T-helper 1 cell treated with Interleukin-12 subunit alpha and Interleukin-12 subunit beta and Interleukin-4 antibody, amounts not matched to agents 30 ng/mL and 1 ng/mL, for 36 hours (primary cell): ENCODE measurements around the gene ACTMAP. TPM values are rescaled to one million over a fixed set of nuclear protein-coding genes. Genes with fewer than 3 reads are reported as not detected.
"Not testable (repeated sequence)": the region's sequence is repeated elsewhere in the genome, so short reads cannot be mapped to it uniquely, and the experiment has no call there.

Experiments used
- intact Hi-C: fragments of 100-400 bp; cut with micrococcal nuclease; formaldehyde crosslinking; loops from one replicate; pipeline ENCODE4 v1.15.1; 2024
- total RNA-seq: library from RNA; stranded (reverse); gene quantifications from 2 replicates; pipeline ENCODE4 v1.2.3, GENCODE V29; 2022

Gene ACTMAP
- total RNA-seq, result 10.6 and 11.9 TPM in 2 replicates

- intact Hi-C loops, result loop anchor here (1.0 to 5.0 kb wide), 9 partner anchors 27 to 647 kb away; partner anchors contain the start of genes AKT2, BCKDHA, COQ8B and EXOSC5
Measured at GRCh38 chr19:40750058-40750873, at the start of gene ACTMAP. ACTMAP (minus strand) TSS chr19:40750477; CDS start chr19:40749803, 674 bp downstream.

- intact Hi-C loops, result loop anchor here (2.0 to 5.0 kb wide), 5 partner anchors 195 to 553 kb away; partner anchors contain the start of genes C19orf47, PLD3 and TGFB1
Measured at GRCh38 chr19:40799558-40800338, 49.5 kb upstream of the ACTMAP start.

- intact Hi-C loops, result loop anchor here (1.0 to 5.0 kb wide), 16 partner anchors 7 to 553 kb away; partner anchors contain the start of genes ACTMAP, BLVRB, C19orf47 and NUMBL
Measured at GRCh38 chr19:40798683-40799557, 48.6 kb upstream of the ACTMAP start, which contains the start of gene EGLN2. EGLN2 (plus strand) TSS chr19:40799191; CDS start chr19:40800573, 1,382 bp downstream.

- intact Hi-C loops, result loop anchor here (1.0 to 5.0 kb wide), 16 partner anchors 8 to 554 kb away; partner anchors contain the start of genes ACTMAP, BLVRB, C19orf47 and NUMBL
Measured at GRCh38 chr19:40797963-40798682, 47.8 kb upstream of the ACTMAP start.

- intact Hi-C loops, result loop anchor here (5.0 kb wide), 2 partner anchors 450 to 555 kb away; partner anchors contain the start of genes C19orf47, PLD3 and TGFB1
Measured at GRCh38 chr19:40797166-40797962, 47.1 kb upstream of the ACTMAP start.

- intact Hi-C loops, result no loop called here
Measured at GRCh38 chr19:40791996-40792395, 41.7 kb upstream of the ACTMAP start.

- intact Hi-C loops, result no loop called here
Measured at GRCh38 chr19:40791349-40791748, 41.1 kb upstream of the ACTMAP start.

- intact Hi-C loops, result no loop called here
Measured at GRCh38 chr19:40786060-40787037, 36.1 kb upstream of the ACTMAP start.

- intact Hi-C loops, result no loop called here
Measured at GRCh38 chr19:40785526-40785925, 35.2 kb upstream of the ACTMAP start.

GRCh38 chr19:40784146-40784545 is 33.9 kb upstream of the ACTMAP start:
- intact Hi-C loops, result not testable (repeated sequence)

- intact Hi-C loops, result no loop called here
Measured at GRCh38 chr19:40783711-40784110, 33.4 kb upstream of the ACTMAP start.

- intact Hi-C loops, result no loop called here
Measured at GRCh38 chr19:40781140-40781539, 30.9 kb upstream of the ACTMAP start.

- intact Hi-C loops, result no loop called here
Measured at GRCh38 chr19:40780582-40780981, 30.3 kb upstream of the ACTMAP start.

- intact Hi-C loops, result loop anchor here (1.0 to 10.0 kb wide), 13 partner anchors 20 to 1246 kb away; partner anchors contain the start of genes BLVRB, COQ8B, EID2B and NUMBL
Measured at GRCh38 chr19:40778706-40779284, 28.5 kb upstream of the ACTMAP start.

GRCh38 chr19:40777937-40778705 is 27.8 kb upstream of the ACTMAP start, which contains the start of gene RAB4B:
RAB4B (plus strand) TSS chr19:40778247; CDS start chr19:40778376, 129 bp downstream.
- intact Hi-C loops, result loop anchor here (1.0 to 10.0 kb wide), 17 partner anchors 20 to 1245 kb away; partner anchors contain the start of genes ACTMAP, BLVRB, COQ8B and EID2B

- intact Hi-C loops, result loop anchor here (1.0 to 10.0 kb wide), 5 partner anchors 27 to 757 kb away; partner anchors contain the start of gene ACTMAP
Measured at GRCh38 chr19:40777645-40777936, 27.3 kb upstream of the ACTMAP start.
